ENCODE results near the gene TCF12. TPM values are rescaled to one million over a fixed set of nuclear protein-coding genes. Genes with fewer than 3 reads are reported as not detected.

TCF12 gene
- total RNA-seq, 6 experiments from 2014 or later = 106 to 200 (median 149) TPM

- H3K4me3 Mint-ChIP-seq = no peak overlapping the region
- TF ChIP-seq CTCF (IDR thresholded peaks at IDR 0.05) = no peak
- no peaks in the 10 kb centered on the region for H3K9me3 Mint-ChIP-seq
- peaks cover 32% of the 10 kb centered on the region for H3K4me1 Mint-ChIP-seq (ENCODE audit: low read depth)
- peak overlapping the region; percentile 46 for H3K27ac Mint-ChIP-seq
- no peak for DNase-seq
- H3K27me3 Mint-ChIP-seq (ENCODE audit: insufficient read depth) = no peaks in the 10 kb centered on the region
- H3K36me3 Mint-ChIP-seq (ENCODE audit: low read depth) = peaks cover 16% of the 10 kb centered on the region; the same call in 1 of the 2 replicates
Measured at GRCh38 chr15:57026016-57026592, 107.7 kb downstream of the TCF12 start.

- no peak for DNase-seq
- Mint-ChIP-seq H3K4me3 (no peak overlapping the region), H3K4me1 (ENCODE audit: low read depth) (peaks cover 41% of the 10 kb centered on the region), H3K27ac (no peak overlapping the region), H3K9me3 (no peaks in the 10 kb centered on the region), H3K36me3 (ENCODE audit: low read depth) (peaks cover 5% of the 10 kb centered on the region; the same call in 1 of the 2 replicates), H3K27me3 (ENCODE audit: insufficient read depth) (no peaks in the 10 kb centered on the region)
- TF ChIP-seq CTCF (IDR thresholded peaks at IDR 0.05) = no peak
Measured at GRCh38 chr15:57027596-57027995, 109.2 kb downstream of the TCF12 start.

- H3K27ac Mint-ChIP-seq = no peak overlapping the region
- no peaks in the 10 kb centered on the region; the same call in 1 of the 2 replicates for H3K36me3 Mint-ChIP-seq (ENCODE audit: low read depth)
- H3K9me3 Mint-ChIP-seq = no peaks in the 10 kb centered on the region
- peaks cover 41% of the 10 kb centered on the region for H3K4me1 Mint-ChIP-seq (ENCODE audit: low read depth)
- TF ChIP-seq CTCF (IDR thresholded peaks at IDR 0.05) = no peak
- no peak for DNase-seq
- H3K27me3 Mint-ChIP-seq (ENCODE audit: insufficient read depth) = no peaks in the 10 kb centered on the region
- H3K4me3 Mint-ChIP-seq = no peak overlapping the region
Measured at GRCh38 chr15:57028176-57028575, 109.7 kb downstream of the TCF12 start.

GRCh38 chr15:57030011-57030410 lies 111.6 kb downstream of the TCF12 start:
- Mint-ChIP-seq H3K27ac (no peak overlapping the region), H3K9me3 (no peaks in the 10 kb centered on the region), H3K4me3 (no peak overlapping the region), H3K27me3 (ENCODE audit: insufficient read depth) (no peaks in the 10 kb centered on the region), H3K4me1 (ENCODE audit: low read depth) (peaks cover 33% of the 10 kb centered on the region), H3K36me3 (ENCODE audit: low read depth) (no peaks in the 10 kb centered on the region; the same call in 1 of the 2 replicates)
- DNase-seq = no peak
- no peak for TF ChIP-seq CTCF (IDR thresholded peaks at IDR 0.05)

- no peak for DNase-seq
- Mint-ChIP-seq H3K9me3 (no peaks in the 10 kb centered on the region), H3K36me3 (ENCODE audit: low read depth) (no peaks in the 10 kb centered on the region; the same call in 1 of the 2 replicates), H3K4me3 (no peak overlapping the region), H3K4me1 (ENCODE audit: low read depth) (peaks cover 22% of the 10 kb centered on the region), H3K27me3 (ENCODE audit: insufficient read depth) (no peaks in the 10 kb centered on the region), H3K27ac (no peak overlapping the region)
- no peak for TF ChIP-seq CTCF (IDR thresholded peaks at IDR 0.05)
Measured at GRCh38 chr15:57031082-57031481, 112.6 kb downstream of the TCF12 start.

Data from HFFc6 (cell line).